Medulla oblongata (tissue), 1 donor: ENCODE data around the gene GALNT10.
A peak's percentile ranks its signal among the peaks of the same experiment; 100 is the strongest.
"Not testable (repeated sequence)": the region's sequence is repeated elsewhere in the genome, so short reads cannot be mapped to it uniquely, and the experiment has no call there.

Experiments
- DNase-seq: peaks from one replicate; pipeline ENCODE4 v3.0.0-alpha.2; 2015; ENCODE audit errors: extremely low spot score

Gene GALNT10, protein sequence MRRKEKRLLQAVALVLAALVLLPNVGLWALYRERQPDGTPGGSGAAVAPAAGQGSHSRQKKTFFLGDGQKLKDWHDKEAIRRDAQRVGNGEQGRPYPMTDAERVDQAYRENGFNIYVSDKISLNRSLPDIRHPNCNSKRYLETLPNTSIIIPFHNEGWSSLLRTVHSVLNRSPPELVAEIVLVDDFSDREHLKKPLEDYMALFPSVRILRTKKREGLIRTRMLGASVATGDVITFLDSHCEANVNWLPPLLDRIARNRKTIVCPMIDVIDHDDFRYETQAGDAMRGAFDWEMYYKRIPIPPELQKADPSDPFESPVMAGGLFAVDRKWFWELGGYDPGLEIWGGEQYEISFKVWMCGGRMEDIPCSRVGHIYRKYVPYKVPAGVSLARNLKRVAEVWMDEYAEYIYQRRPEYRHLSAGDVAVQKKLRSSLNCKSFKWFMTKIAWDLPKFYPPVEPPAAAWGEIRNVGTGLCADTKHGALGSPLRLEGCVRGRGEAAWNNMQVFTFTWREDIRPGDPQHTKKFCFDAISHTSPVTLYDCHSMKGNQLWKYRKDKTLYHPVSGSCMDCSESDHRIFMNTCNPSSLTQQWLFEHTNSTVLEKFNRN

DNA sequence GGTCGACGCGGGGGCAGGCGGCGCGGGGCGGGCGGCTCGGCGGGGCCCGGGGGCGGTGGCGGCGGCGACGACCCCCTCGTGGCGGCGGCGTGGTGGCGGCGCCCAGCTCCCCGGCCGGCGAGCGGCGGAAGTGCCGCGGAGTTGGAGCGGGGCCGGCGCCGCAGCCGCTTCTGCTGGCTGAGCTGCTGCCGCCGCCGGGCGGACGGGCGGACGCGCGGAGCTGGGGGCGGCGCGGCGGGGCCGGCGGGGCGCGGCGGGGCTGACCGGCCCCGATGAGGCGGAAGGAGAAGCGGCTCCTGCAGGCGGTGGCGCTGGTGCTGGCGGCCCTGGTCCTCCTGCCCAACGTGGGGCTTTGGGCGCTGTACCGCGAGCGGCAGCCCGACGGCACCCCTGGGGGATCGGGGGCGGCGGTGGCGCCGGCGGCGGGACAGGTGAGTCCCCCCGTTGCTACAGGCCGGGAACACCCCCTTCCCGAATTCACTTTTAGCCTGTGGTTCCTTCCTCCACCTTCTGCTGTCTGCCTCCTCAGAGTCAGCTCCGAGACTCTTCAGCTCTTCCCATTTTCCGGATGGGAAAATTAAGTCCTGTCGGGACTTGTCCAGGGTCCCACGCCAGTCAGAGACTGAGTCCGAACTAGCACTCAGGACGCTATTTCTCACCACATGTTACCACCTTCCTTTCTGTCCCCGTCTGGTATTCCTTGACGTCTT lies at the start of gene GALNT10:
GALNT10 (plus strand) TSS at position 139 of the 710 bp plus-strand sequence; CDS start at position 273, 134 bp downstream.
- DNase-seq = peak; percentile 61

- DNase-seq = peak; percentile 26
Measured at GRCh38 chr5:154141745-154142221, 48.8 kb upstream of the GALNT10 start.

DNA sequence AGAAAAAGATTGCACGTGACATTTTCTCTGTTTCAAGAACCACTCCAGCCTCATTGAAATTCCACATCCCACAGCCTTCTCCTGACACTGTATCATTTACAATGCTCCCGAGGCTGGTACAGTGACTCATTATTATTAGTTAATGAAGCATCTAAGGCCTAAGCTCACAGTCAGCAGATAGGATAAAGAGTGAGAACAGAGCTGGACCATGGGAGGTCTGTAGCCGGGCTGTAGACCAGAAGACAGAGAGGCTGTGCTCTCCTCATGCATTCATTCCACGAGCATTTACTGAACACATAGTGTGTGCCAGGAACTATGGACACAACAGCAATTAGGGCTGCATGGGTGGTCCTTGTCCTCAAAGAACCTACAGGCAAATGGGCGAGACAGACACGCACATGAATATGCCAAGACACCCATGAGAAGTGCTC lies 47.3 kb upstream of the GALNT10 start:
- no peak for DNase-seq

DNA sequence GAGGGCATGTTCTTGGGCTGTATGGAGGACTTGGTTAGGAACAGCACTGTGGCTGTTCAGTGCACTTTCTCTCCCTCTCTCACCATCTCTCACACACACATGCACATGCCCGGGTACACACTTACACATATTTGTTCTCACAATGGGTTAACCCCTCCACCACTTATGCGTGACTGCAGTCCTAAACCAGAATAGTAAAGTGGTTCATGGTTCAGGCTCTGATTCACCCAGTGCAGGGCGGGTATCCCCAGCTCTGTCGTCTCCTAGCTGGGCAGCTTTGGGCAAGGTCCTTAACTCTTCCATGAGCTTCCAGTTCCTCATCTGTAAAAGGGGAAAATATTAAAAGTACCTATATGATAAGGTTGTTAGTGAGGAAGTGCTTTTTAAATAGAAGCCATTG lies 45.3 kb upstream of the GALNT10 start:
- no peak for DNase-seq

DNA sequence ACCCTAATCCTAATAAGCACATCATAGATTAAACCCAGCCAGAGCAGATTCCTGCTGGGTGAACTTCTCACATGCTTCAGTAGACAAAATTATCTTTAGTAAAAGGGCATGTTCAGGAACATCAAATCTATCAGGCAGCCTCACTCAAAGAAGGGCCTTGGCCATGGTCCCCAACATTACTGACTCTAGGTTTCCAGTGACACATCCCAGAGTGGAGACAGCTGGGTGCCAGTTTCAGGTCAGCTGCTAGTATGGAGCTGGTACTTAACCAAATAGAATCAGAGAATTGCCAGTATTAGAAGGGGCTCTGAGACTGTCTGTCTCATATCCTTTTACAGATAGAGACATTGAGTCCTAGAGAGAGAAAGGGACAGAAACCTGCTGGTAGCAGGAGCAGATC lies 44.1 kb upstream of the GALNT10 start:
- no peak for DNase-seq

DNA sequence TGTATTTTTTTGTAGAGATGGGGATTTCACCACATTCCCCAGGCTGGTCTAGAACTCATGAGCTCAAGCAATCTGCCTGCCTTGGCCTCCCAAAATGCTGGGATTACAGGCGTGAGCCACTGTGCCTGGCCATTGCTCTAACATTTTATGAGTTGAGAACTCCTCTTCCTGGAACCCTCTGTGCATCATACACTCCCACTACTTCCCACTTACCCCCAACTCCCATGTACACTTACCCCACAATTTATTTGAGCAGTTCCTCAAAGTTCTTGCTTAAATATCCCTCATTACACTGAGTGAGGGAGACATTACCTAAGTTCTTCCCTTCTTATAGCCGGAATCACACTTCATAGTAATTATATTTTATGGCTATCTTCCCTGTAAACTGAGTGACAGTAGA lies 42.9 kb upstream of the GALNT10 start:
- no peak for DNase-seq

DNA sequence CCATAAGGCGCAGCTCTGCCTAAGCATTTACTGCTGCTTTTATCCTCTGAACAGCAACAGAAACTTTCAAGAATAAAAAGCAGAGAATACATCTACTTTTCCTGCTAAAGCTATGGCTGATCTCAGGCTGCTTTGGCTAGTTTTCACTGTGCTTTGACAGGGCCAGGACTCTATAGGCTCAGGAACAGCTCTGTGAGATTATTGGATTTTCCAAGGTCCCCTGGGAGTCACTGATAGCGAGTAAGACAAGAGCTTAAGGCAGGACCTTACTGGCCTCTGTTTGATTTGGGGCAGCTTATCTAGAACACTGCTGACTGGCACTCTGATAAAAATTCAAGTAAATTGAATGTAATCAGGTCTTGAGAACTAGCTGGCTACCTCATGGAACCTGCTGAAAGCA lies 40.1 kb upstream of the GALNT10 start:
- not testable (repeated sequence) for DNase-seq

- no peak for DNase-seq
Measured at GRCh38 chr5:154157483-154158378, 32.8 kb upstream of the GALNT10 start.

- DNase-seq = no peak
Measured at GRCh38 chr5:154158379-154158737, 32.2 kb upstream of the GALNT10 start.

DNA sequence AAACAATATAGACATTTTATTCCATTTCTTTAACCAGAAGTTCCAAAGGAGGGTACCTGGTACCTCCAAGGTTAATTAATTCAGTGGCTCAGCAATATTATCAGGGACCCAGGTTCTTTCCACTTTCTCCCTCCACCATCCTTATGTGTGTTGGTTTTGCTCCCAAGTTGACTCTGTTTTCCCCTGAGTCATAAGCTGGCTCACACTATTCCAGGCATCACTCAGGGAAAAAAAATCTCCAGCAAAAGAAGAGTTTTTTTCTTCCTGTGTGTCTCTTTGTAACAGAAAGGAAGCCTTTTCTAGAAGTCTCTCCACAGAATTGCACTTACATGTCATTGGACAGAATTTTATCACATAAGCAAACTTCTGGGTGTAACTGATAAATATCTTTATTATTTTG lies 31.2 kb upstream of the GALNT10 start:
- no peak for DNase-seq

DNA sequence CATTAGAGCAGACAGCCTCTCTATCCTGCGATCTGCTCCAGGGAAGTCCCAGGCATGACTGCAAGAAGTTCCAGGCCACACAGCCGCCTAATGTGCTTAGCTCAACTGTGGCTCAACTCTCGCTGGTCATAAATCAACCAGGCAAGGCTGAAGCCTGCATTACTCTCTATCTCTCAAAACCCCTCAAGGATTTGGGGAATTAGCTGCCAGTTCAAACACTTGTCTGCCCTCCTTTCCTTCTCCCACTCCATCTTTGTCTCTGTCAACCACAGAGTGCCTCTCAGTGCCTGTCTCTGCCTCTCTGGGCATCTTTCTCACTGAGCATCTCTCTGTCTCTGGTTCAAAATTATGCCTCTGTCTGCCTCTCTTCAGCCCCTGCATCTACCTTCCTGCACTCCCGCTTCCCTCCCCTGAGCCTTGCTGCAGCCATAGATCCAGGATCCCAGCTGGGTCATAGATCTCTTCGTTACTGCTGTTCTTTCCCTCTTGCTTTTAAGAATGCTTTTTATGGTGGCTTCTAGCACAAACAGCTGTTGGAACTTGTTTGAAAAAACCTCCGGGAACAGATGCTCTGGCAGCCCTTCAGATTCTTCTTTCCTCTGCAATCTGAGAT lies 27.9 kb upstream of the GALNT10 start:
- DNase-seq = no peak

DNA sequence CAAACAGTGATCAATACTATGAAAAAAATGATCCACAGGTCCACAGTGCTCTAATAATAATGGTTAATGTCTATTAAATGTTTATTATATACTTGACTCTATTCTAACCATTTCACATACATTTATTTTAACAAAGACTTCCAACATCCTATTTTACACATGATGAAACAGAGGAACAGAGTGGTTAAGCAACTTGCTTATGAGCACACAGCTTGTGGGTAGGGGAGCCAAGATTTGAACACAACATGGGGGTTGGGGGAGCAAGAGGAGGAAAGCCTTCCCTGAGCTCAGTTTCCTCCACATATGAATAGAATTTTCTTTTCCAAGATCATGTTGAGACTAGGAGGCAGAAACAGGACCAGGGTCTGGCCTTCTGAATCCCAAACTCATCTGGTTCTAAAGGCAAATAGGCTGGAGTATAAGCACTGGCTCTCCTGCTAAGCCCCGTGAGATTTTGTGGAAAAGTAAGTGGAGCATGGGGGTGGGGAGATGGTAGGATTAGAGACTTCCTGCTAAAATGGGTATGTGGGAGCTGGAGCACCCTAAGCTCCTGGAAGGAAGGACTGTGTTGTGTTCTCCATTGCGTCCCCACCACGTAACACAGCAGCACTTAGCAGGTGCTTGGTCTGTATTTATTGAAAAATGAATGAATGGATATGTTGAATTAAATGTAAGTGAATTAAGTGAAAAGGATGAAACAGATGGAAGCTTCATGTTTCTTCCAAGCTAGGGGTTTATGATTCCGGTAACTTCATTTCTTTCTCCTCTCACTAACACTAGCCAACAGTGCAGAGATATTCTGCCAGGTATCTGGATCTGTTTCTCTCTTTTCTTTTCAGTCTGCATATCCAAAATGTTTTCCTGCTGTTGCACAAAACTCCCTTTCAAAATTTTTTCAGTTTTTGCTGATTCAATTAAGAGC lies 26.9 kb upstream of the GALNT10 start:
- no peak for DNase-seq

DNA sequence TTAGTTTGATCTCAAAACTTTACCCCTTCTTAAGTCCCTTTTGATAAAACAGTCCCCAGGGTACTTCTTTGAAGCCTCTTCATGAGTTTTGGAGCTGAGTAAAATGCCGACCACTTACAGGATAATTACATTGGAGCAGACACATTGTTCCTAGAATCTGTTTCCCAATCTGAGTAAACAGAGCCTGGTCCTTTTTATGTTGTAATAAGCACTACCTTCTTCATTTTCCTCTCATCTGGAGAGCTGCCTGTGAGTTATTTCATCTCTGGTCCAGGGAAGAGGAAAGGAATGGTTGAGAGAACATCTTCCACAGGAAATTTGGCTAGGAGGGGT lies 26.3 kb upstream of the GALNT10 start:
- DNase-seq = no peak

DNA sequence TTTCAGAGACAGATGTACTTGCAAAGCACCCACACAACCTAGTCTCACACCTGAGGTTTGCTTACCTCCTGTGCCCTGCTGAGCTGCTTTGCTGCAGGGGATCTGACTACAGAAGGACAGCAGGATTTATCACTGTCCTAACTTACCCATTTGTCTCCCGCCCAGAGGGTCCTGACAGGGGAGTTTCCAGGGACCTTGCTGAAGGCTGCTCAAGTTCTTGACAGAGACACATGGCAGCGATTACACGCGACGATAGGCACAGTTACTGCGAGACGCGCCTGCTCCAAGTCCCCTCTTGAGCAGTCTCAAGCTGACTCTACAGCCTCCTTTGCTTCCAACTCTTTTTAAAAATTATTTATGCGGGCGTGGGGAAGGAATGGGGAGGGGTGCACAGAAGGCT lies 24.6 kb upstream of the GALNT10 start:
- DNase-seq = no peak

GRCh38 chr5:154166901-154167791 lies 23.4 kb upstream of the GALNT10 start:
- DNase-seq = no peak

DNA sequence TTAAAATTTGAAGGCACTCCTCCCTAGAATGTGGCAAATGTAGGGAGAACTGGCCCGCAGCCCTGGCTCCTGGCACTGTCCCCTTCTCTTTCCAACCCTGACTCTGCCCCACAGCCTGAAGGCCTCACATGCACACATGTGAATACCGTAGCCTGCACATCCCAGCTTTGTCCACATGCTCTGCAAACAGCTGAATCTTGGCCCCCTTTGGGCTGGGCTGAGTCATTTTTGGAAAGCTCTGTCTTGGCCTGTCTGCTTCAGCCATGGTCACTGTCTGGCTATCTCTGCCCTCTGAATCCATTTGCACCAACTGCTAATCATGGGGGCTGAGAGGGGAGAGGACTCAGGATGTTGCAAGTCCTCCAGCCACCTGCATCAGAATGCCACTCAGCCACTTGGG lies 22.1 kb upstream of the GALNT10 start:
- no peak for DNase-seq

DNA sequence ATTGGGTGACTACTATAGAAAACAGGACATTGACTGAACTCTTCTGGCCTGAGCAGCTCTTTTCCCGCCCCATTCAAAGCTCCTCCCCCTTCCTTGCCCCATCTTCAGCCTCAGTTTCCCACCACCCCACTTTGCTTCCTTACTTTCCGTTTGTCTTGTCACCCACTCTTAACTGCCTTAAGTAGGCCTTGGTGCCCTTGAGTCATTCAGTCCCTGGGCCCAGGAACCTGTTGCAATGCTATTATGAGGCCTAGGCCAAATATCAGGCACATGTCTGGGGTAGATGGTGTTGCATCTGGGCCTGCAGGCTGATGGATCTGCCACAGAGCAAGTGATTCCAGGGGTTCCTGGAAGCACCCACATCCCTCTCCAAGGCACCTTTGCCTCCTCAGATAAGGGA lies 17.7 kb upstream of the GALNT10 start:
- no peak for DNase-seq

GRCh38 chr5:154174091-154174490 lies 16.4 kb upstream of the GALNT10 start:
- no peak for DNase-seq

DNA sequence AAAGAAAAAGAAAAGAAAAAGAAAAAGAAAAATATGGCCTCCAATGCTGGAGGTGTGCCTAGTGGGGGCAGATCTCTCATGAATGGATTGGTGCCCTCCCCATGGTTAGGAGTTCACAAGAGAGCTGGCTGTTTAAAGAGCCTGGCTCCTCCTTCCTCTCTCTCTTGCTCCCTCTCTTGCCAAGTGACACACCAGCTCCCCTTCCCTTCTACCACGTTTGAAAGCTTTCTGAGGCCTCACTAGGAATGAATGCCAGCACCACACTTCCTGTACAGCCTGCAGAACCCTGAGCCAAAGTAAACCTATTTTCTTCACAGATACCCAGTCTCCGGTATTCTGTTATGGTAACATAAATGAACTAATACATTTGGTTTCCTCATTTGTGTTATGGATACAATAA lies 14.4 kb upstream of the GALNT10 start:
- no peak for DNase-seq
